Loucy (cell line): Measurements from ENCODE around the gene HADHB.

Source experiments
- H2AFZ ChIP-seq: fragments of 200-600 bp; sonication (generic); 2 replicates; pipeline ENCODE4 v1.6.0; 2016; ENCODE audit warnings: antibody characterized with exemption, mild to moderate bottlenecking, low read length, moderate library complexity
- H3F3A ChIP-seq: fragments of 200-600 bp; 2 replicates; pipeline ENCODE4 v1.6.0; 2016; ENCODE audit warnings: antibody characterized with exemption, low read depth, mild to moderate bottlenecking
- H3K27me3 ChIP-seq: fragments of 200-600 bp; sonication (generic); 2 replicates; pipeline ENCODE4 v1.6.1; 2014; ENCODE audit warnings: low read length, mild to moderate bottlenecking; ENCODE audit not compliant: insufficient read depth, poor library complexity, severe bottlenecking
- H3K36me3 ChIP-seq: fragments of 200-600 bp; sonication (generic); 2 replicates; pipeline ENCODE4 v1.6.1; 2016; ENCODE audit warnings: low read length; ENCODE audit not compliant: insufficient read depth
- H3K4me1 ChIP-seq: fragments of 200-600 bp; sonication (generic); 2 replicates; pipeline ENCODE4 v1.5.1; 2014; ENCODE audit warnings: low read length, mild to moderate bottlenecking; ENCODE audit not compliant: insufficient read depth, poor library complexity, severe bottlenecking
- H3K4me2 ChIP-seq: fragments of 200-600 bp; sonication (generic); 2 replicates; pipeline ENCODE4 v1.6.0; 2014; ENCODE audit warnings: antibody characterized with exemption, low read length, low read depth, mild to moderate bottlenecking; ENCODE audit not compliant: poor library complexity, severe bottlenecking
- H3K4me3 ChIP-seq: fragments of 200-600 bp; sonication (generic); 2 replicates; pipeline ENCODE4 v1.5.1; 2014; ENCODE audit warnings: low read length, mild to moderate bottlenecking, mixed read lengths; ENCODE audit not compliant: poor library complexity, severe bottlenecking
- H3K79me2 ChIP-seq: fragments of 200-600 bp; sonication (generic); 2 replicates; pipeline ENCODE4 v1.6.1; 2014; ENCODE audit warnings: low read length; ENCODE audit not compliant: insufficient read depth
- H3K9ac ChIP-seq: fragments of 200-600 bp; sonication (generic); 2 replicates; pipeline ENCODE4 v1.6.0; 2014; ENCODE audit warnings: mild to moderate bottlenecking, low read depth, low read length, moderate library complexity; ENCODE audit not compliant: poor library complexity, severe bottlenecking
- H3K9me2 ChIP-seq: fragments of 200-600 bp; sonication (generic); replicated peaks from 2 replicates; pipeline ENCODE4 v1.6.1; 2016; ENCODE audit warnings: low read depth, low read length, mixed read lengths
- H3K9me3 ChIP-seq: fragments of 200-600 bp; sonication (generic); 2 replicates; pipeline ENCODE4 v1.6.1; 2014; ENCODE audit warnings: mild to moderate bottlenecking, antibody characterized with exemption, low read length, low read depth; ENCODE audit not compliant: insufficient read depth
- H4K20me1 ChIP-seq: fragments of 200-600 bp; sonication (generic); 2 replicates; pipeline ENCODE4 v1.6.0; 2014; ENCODE audit warnings: antibody characterized with exemption, low read length, mild to moderate bottlenecking; ENCODE audit not compliant: insufficient read depth, poor library complexity, severe bottlenecking
- CTCF ChIP-seq: fragments of 200-600 bp; sonication (generic); conservative IDR thresholded peaks from 2 replicates; pipeline ENCODE4 v1.5.1; 2014; ENCODE audit warnings: mild to moderate bottlenecking, antibody characterized with exemption, low read length
- EZH2phosphoT487 ChIP-seq: fragments of 200-600 bp; IDR thresholded peaks from 2 replicates; pipeline ENCODE4 v1.6.1; 2018; ENCODE audit warnings: antibody characterized with exemption, mild to moderate bottlenecking, moderate library complexity, borderline replicate concordance

The HADHB gene

GRCh38 chr2:26312471-26312870 lies 67.7 kb downstream of the HADHB start:
- Histone ChIP-seq H3F3A (no peaks in the 10 kb centered on the region), H3K4me2 (no peak overlapping the region), H3K79me2 (no peaks in the 10 kb centered on the region), H3K9me3 (no peaks in the 10 kb centered on the region), H3K27me3 (no peaks in the 10 kb centered on the region), H4K20me1 (no peaks in the 10 kb centered on the region), H3K4me1 (no peaks in the 10 kb centered on the region), H2AFZ (no peak overlapping the region), H3K9ac (no peak overlapping the region), H3K4me3 (no peak overlapping the region), H3K9me2 (no peaks in the 10 kb centered on the region), H3K36me3 (no peaks in the 10 kb centered on the region)
- TF ChIP-seq CTCF = no peak
- no peak for TF ChIP-seq EZH2phosphoT487

GRCh38 chr2:26313446-26313845 lies 68.7 kb downstream of the HADHB start:
- H3K9me3 ChIP-seq = no peaks in the 10 kb centered on the region
- TF ChIP-seq CTCF (no peak), EZH2phosphoT487 (no peak)
- no peaks in the 10 kb centered on the region for H3K27me3 ChIP-seq
- no peak overlapping the region for H3K9ac ChIP-seq
- no peaks in the 10 kb centered on the region for H3K79me2 ChIP-seq
- H3K4me1 ChIP-seq = no peaks in the 10 kb centered on the region
- no peaks in the 10 kb centered on the region for H4K20me1 ChIP-seq
- no peak overlapping the region for H3K4me2 ChIP-seq
- H2AFZ ChIP-seq = no peak overlapping the region
- no peaks in the 10 kb centered on the region for H3F3A ChIP-seq
- H3K4me3 ChIP-seq = no peak overlapping the region
- H3K9me2 ChIP-seq = no peaks in the 10 kb centered on the region
- no peaks in the 10 kb centered on the region for H3K36me3 ChIP-seq

- H3K79me2 ChIP-seq = no peaks in the 10 kb centered on the region
- TF ChIP-seq CTCF (no peak), EZH2phosphoT487 (no peak)
- no peaks in the 10 kb centered on the region for H3K4me1 ChIP-seq
- H3F3A ChIP-seq = no peaks in the 10 kb centered on the region
- H3K9me2 ChIP-seq = no peaks in the 10 kb centered on the region
- H3K9ac ChIP-seq = no peak overlapping the region
- H3K9me3 ChIP-seq = no peaks in the 10 kb centered on the region
- H3K4me3 ChIP-seq = no peak overlapping the region
- H3K27me3 ChIP-seq = no peaks in the 10 kb centered on the region
- no peaks in the 10 kb centered on the region for H4K20me1 ChIP-seq
- no peak overlapping the region for H3K4me2 ChIP-seq
- no peaks in the 10 kb centered on the region for H3K36me3 ChIP-seq
- no peak overlapping the region for H2AFZ ChIP-seq
Observed at GRCh38 chr2:26314243-26314642, 69.5 kb downstream of the HADHB start.
